Mesangial cell (primary cell): ENCODE measurements around the gene SLC46A2. TPM values are rescaled to one million over a fixed set of nuclear protein-coding genes. Genes with fewer than 3 reads are reported as not detected.

ENCODE experiments used
- total RNA-seq: library from RNA; depleted of rRNA; stranded (reverse); fragments of >200 nt; gene quantifications from 2 replicates; pipeline ENCODE4 v1.2.3, GENCODE V29; 2015

Gene SLC46A2
- not detected in 2 replicates for total RNA-seq

GRCh38 chr9:112890106-112891081 lies at the start of gene SLC46A2:
SLC46A2 (minus strand) TSS chr9:112890876; CDS start chr9:112890681, 195 bp downstream.

Other genes starting within 250 kb of the SLC46A2 start
- gene INIP, start 172.8 kb downstream of the SLC46A2 start, total RNA-seq, result 7.6 and 9.3 TPM in 2 replicates
- gene SNX30, start 140.1 kb downstream of the SLC46A2 start, total RNA-seq, result 4.9 and 15.8 TPM in 2 replicates
- 2.4 and 6.3 TPM in 2 replicates for gene ZNF883, start 121.3 kb upstream of the SLC46A2 start, total RNA-seq
- gene ZFP37, start 165.8 kb upstream of the SLC46A2 start, total RNA-seq, result 0.98 and 1.0 TPM in 2 replicates